H9 (cell line): ENCODE results near the gene QSOX1. TPM values are rescaled to one million over a fixed set of nuclear protein-coding genes. Genes with fewer than 3 reads are reported as not detected.

ENCODE experiments used
- DNase-seq: peaks from one replicate; pipeline ENCODE4 v3.0.0-alpha.2; 2017
- H2AFZ ChIP-seq: one replicate; pipeline ENCODE4 v1.6.1; 2013; ENCODE audit warnings: mild to moderate bottlenecking, low read length, control low read depth, moderate library complexity
- H2AK5ac ChIP-seq: 2 replicates; pipeline ENCODE4 v1.6.1; 2013; ENCODE audit warnings: low read length, control low read depth, mixed read lengths; ENCODE audit not compliant: insufficient read length
- H2BK120ac ChIP-seq: one replicate; pipeline ENCODE4 v1.6.1; 2013; ENCODE audit warnings: low read depth, mild to moderate bottlenecking, low read length, control low read depth, inconsistent platforms; ENCODE audit not compliant: poor library complexity, severe bottlenecking
- H2BK12ac ChIP-seq: 2 replicates; pipeline ENCODE4 v1.6.1; 2013; ENCODE audit warnings: low read length, control low read depth, mixed read lengths, low read depth; ENCODE audit not compliant: insufficient read length
- H2BK15ac ChIP-seq: 2 replicates; pipeline ENCODE4 v1.6.1; 2013; ENCODE audit warnings: low read depth, low read length, control low read depth
- H2BK20ac ChIP-seq: one replicate; pipeline ENCODE4 v1.6.1; 2013; ENCODE audit warnings: low read depth, mild to moderate bottlenecking, low read length, control low read depth, inconsistent platforms; ENCODE audit not compliant: poor library complexity, severe bottlenecking
- H2BK5ac ChIP-seq: 2 replicates; pipeline ENCODE4 v1.6.1; 2013; ENCODE audit warnings: low read length, control low read depth, mixed read lengths; ENCODE audit not compliant: insufficient read length
- H3K14ac ChIP-seq: 2 replicates; pipeline ENCODE4 v1.6.1; 2013; ENCODE audit warnings: low read length, control low read depth; ENCODE audit not compliant: insufficient read depth
- H3K18ac ChIP-seq: 2 replicates; pipeline ENCODE4 v1.6.1; 2013; ENCODE audit warnings: low read depth, mild to moderate bottlenecking, mixed read lengths, low read length, control low read depth; ENCODE audit not compliant: insufficient read length
- H3K23ac ChIP-seq: 2 replicates; pipeline ENCODE4 v1.6.1; 2013; ENCODE audit warnings: low read length, control low read depth, mixed read lengths, low read depth; ENCODE audit not compliant: insufficient read length
- H3K23me2 ChIP-seq: 2 replicates; pipeline ENCODE4 v1.6.1; 2013; ENCODE audit warnings: low read depth, mild to moderate bottlenecking, mixed read lengths, low read length, control low read depth; ENCODE audit not compliant: insufficient read length, poor library complexity, severe bottlenecking
- H3K27ac ChIP-seq: 2 replicates; pipeline ENCODE4 v1.5.1; 2013; ENCODE audit warnings: low read length, control low read depth, mixed read lengths, low read depth; ENCODE audit not compliant: insufficient read length
- H3K27me3 ChIP-seq: 2 replicates; pipeline ENCODE4 v1.6.1; 2013; ENCODE audit warnings: low read length, control low read depth, inconsistent platforms; ENCODE audit not compliant: insufficient read depth
- H3K4ac ChIP-seq: 2 replicates; pipeline ENCODE4 v1.6.1; 2013; ENCODE audit warnings: low read depth, mild to moderate bottlenecking, control low read depth, inconsistent platforms, low read length, moderate library complexity
- H3K4me1 ChIP-seq: 2 replicates; pipeline ENCODE4 v1.6.1; 2013; ENCODE audit warnings: low read length, control low read depth, inconsistent platforms; ENCODE audit not compliant: insufficient read depth
- H3K4me2 ChIP-seq: 2 replicates; pipeline ENCODE4 v1.6.1; 2013; ENCODE audit warnings: low read length, control low read depth, mixed read lengths; ENCODE audit not compliant: insufficient read length, insufficient read depth
- H3K56ac ChIP-seq: 2 replicates; pipeline ENCODE4 v1.6.1; 2013; ENCODE audit warnings: low read depth, mild to moderate bottlenecking, mixed read lengths, low read length, control low read depth; ENCODE audit not compliant: insufficient read length
- H3K79me1 ChIP-seq: 2 replicates; pipeline ENCODE4 v1.6.1; 2013; ENCODE audit warnings: low read depth, mild to moderate bottlenecking, moderate library complexity, low read length, control low read depth, inconsistent platforms; ENCODE audit not compliant: insufficient read depth, poor library complexity, severe bottlenecking
- H3K79me2 ChIP-seq: 2 replicates; pipeline ENCODE4 v1.6.1; 2013; ENCODE audit warnings: low read length, control low read depth, inconsistent platforms; ENCODE audit not compliant: insufficient read depth
- H3K9ac ChIP-seq: 2 replicates; pipeline ENCODE4 v1.6.1; 2013; ENCODE audit warnings: low read length, control low read depth, mixed read lengths; ENCODE audit not compliant: insufficient read length; ENCODE audit errors: extremely low read depth
- H3K9me3 ChIP-seq: one replicate; pipeline ENCODE4 v1.6.1; 2013; ENCODE audit warnings: low read depth, low read length, inconsistent platforms; ENCODE audit not compliant: control insufficient read depth
- H3T11ph ChIP-seq: one replicate; pipeline ENCODE4 v1.6.1; 2013; ENCODE audit warnings: mild to moderate bottlenecking, low read length, control low read depth, inconsistent platforms
- H4K20me1 ChIP-seq: one replicate; pipeline ENCODE4 v1.6.1; 2013; ENCODE audit not compliant: control insufficient read depth, insufficient read length, insufficient read depth
- H4K5ac ChIP-seq: 2 replicates; pipeline ENCODE4 v1.6.1; 2013; ENCODE audit warnings: low read depth, mild to moderate bottlenecking, mixed read lengths, low read length, control low read depth; ENCODE audit not compliant: insufficient read length
- H4K8ac ChIP-seq: replicated peaks from 2 replicates; pipeline ENCODE4 v1.6.1; 2013; ENCODE audit warnings: low read length, control low read depth, mixed read lengths, low read depth; ENCODE audit not compliant: insufficient read length
- H4K91ac ChIP-seq: 2 replicates; pipeline ENCODE4 v1.6.1; 2013; ENCODE audit warnings: low read depth, mild to moderate bottlenecking, moderate library complexity, mixed read lengths, low read length, control low read depth; ENCODE audit not compliant: insufficient read length
- H3K27ac Mint-ChIP-seq, 3 experiments: 2 replicates in 2 of 3; 3 replicates in 1 of 3; pipeline ENCODE4 v1.8.0; 2020 to 2021; ENCODE audit warnings: mixed read lengths in 3 of 3, mild to moderate bottlenecking in 1 of 3, moderate library complexity in 1 of 3
- H3K27me3 Mint-ChIP-seq: 2 replicates; pipeline ENCODE4 v1.8.0; 2021; ENCODE audit warnings: low read depth, mild to moderate bottlenecking, moderate library complexity, mixed read lengths
- H3K36me3 Mint-ChIP-seq, 3 experiments: 2 replicates in 2 of 3; 3 replicates in 1 of 3; pipeline ENCODE4 v1.8.0; 2020 to 2021; ENCODE audit warnings: low read depth in 3 of 3, mixed read lengths in 3 of 3; ENCODE audit not compliant: insufficient read depth in 1 of 3
- H3K4me1 Mint-ChIP-seq, 2 experiments: 2 replicates each; pipeline ENCODE4 v1.8.0; 2020; ENCODE audit warnings: mixed read lengths in 2 of 2
- H3K4me3 Mint-ChIP-seq, 2 experiments: 2 replicates in 1 of 2; 3 replicates in 1 of 2; pipeline ENCODE4 v1.8.0; 2020 to 2021; ENCODE audit warnings: mild to moderate bottlenecking in 2 of 2, mixed read lengths in 2 of 2, moderate library complexity in 1 of 2
- H3K9me3 Mint-ChIP-seq, 2 experiments: 2 replicates in 1 of 2; 3 replicates in 1 of 2; pipeline ENCODE4 v1.8.0; 2020; ENCODE audit warnings: mild to moderate bottlenecking in 2 of 2, mixed read lengths in 2 of 2, moderate library complexity in 1 of 2
- WGBS: extraction: QIAGEN DNeasy Blood & Tissue Kit; methylation state at CpG from one replicate; pipeline ENCODE4 v1.1.7; 2013; ENCODE audit warnings: missing lambda C conversion rate, low lambda C conversion rate, mixed read lengths; ENCODE audit not compliant: insufficient read length; ENCODE audit errors: extremely low coverage; 5-methylcytosine and 5-hydroxymethylcytosine counted together
- total RNA-seq: library from RNA; stranded (reverse); gene quantifications from 2 replicates; pipeline ENCODE4 v1.2.1, GENCODE V29; 2021
- TF ChIP-seq, protein P1 (sequence below): fragments of 200-600 bp; sonication (generic); conservative IDR thresholded peaks from 3 replicates; pipeline ENCODE4 v1.8.0; 2021; ENCODE audit warnings: antibody characterized with exemption, mild to moderate bottlenecking

The QSOX1 gene
- total RNA-seq, 1 experiment from 2014 or later, result 79.2 TPM

DNA sequence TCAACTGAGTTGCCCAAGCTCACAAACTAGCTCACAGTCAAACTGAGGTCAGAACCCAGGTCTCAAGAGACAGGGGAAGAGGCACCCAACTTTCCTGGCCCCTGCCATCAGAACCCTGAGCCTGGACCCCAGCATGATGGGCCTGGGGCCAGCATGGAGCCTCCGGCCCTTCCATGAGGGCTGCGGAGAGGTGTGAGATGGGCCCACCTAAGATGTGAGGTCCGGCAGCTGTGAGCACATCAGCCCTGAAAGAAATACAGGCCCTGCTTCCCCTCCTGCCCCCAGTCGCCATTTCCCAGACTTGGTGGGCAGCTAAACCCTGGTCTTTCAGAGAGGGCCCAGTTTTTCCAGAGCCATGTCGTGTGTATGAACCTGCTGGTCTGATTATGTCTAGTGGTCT, 30.6 kb downstream of the QSOX1 start:
- H3K9me3 Mint-ChIP-seq, result no peaks in the 10 kb centered on the region
- Histone ChIP-seq H3K56ac (no peak overlapping the region), H3K18ac (no peak overlapping the region), H3K4ac (no peak overlapping the region), H3K23me2 (no peaks in the 10 kb centered on the region), H3K23ac (no peak overlapping the region), H2BK12ac (no peak overlapping the region), H3K9me3 (no peaks in the 10 kb centered on the region), H3K27ac (no peak overlapping the region), H2BK20ac (no peak overlapping the region), H4K20me1 (no peaks in the 10 kb centered on the region), H3K4me2 (no peak overlapping the region), H2BK15ac (no peak overlapping the region), H3T11ph (no peak overlapping the region), H2AK5ac (no peak overlapping the region), H3K27me3 (no peaks in the 10 kb centered on the region), H4K8ac (no peak overlapping the region), H3K9ac (no peak overlapping the region), H2BK5ac (no peak overlapping the region), H3K79me1 (no peaks in the 10 kb centered on the region), H3K79me2 (no peaks in the 10 kb centered on the region), H3K14ac (no peak overlapping the region), H4K91ac (no peak overlapping the region), H2AFZ (no peak overlapping the region), H3K4me1 (no peaks in the 10 kb centered on the region), H2BK120ac (no peak overlapping the region), H4K5ac (no peak overlapping the region)
- no peak overlapping the region for H3K4me3 Mint-ChIP-seq
- H3K27ac Mint-ChIP-seq, result peak overlapping the region in 1 of 3 experiments; percentile 52; a peak in 1 of 7 replicates
- no peak for DNase-seq
- no peaks in the 10 kb centered on the region for H3K27me3 Mint-ChIP-seq
- TF ChIP-seq, protein P1, sequence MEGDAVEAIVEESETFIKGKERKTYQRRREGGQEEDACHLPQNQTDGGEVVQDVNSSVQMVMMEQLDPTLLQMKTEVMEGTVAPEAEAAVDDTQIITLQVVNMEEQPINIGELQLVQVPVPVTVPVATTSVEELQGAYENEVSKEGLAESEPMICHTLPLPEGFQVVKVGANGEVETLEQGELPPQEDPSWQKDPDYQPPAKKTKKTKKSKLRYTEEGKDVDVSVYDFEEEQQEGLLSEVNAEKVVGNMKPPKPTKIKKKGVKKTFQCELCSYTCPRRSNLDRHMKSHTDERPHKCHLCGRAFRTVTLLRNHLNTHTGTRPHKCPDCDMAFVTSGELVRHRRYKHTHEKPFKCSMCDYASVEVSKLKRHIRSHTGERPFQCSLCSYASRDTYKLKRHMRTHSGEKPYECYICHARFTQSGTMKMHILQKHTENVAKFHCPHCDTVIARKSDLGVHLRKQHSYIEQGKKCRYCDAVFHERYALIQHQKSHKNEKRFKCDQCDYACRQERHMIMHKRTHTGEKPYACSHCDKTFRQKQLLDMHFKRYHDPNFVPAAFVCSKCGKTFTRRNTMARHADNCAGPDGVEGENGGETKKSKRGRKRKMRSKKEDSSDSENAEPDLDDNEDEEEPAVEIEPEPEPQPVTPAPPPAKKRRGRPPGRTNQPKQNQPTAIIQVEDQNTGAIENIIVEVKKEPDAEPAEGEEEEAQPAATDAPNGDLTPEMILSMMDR, result no peak
- peaks cover 0 to 6% of the 10 kb centered on the region in 2 experiments; a peak in 2 of 4 replicates for H3K4me1 Mint-ChIP-seq
- no CpG with 5 or more reads among the region's 5 CpGs for WGBS
- peaks cover 10 to 30% (median 30%) of the 10 kb centered on the region in 3 experiments for H3K36me3 Mint-ChIP-seq
